ENCODE measurements around the gene RPAP3. TPM values are rescaled to one million over a fixed set of nuclear protein-coding genes. Genes with fewer than 3 reads are reported as not detected.

The RPAP3 gene
- total RNA-seq, 2 donors from 2014 or later: 6.0 to 6.9 TPM

DNA sequence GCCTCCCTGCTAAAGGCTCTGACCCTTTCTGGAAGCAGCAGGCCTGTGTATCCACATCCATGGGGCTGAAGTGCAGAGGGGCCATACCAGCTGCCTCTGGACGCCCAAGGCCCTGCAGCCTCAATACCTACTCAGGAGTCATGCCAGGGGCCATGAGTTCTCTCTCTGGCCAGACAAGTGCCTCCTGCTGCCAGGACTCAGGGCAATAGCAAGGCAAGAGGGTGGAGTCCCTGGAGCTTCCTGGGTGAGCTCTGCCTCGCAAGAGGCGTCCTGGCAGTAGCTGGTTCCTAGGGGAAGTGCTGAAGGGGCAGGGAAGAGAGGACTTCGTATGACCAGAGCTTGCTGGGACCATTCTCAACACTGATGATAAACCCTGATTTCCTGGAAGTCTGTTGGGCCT, 30.4 kb upstream of the RPAP3 start:
- intact Hi-C loops (cut with DNase I): no loop called here
- H3K4me1 ChIP-seq: peaks cover 27% of the 10 kb centered on the region
- H3K9me3 ChIP-seq: no peaks in the 10 kb centered on the region
- WGBS, 2 donors: 80 to 95% methylated on average over 3 to 4 of the region's 4 CpGs
- H3K27me3 ChIP-seq: no peaks in the 10 kb centered on the region
- peak overlapping the region; percentile 60 to 82 (median 70) for H3K27ac ChIP-seq
- no peaks in the 10 kb centered on the region for H3K36me3 ChIP-seq (replicated peaks in 1 of 2; ENCODE audit: insufficient read depth in 1 of 2, low read depth in 2 of 2)
- ATAC-seq (no peak), DNase-seq (no peak)
- no peak overlapping the region for H3K4me3 ChIP-seq
- TF ChIP-seq, protein P1, sequence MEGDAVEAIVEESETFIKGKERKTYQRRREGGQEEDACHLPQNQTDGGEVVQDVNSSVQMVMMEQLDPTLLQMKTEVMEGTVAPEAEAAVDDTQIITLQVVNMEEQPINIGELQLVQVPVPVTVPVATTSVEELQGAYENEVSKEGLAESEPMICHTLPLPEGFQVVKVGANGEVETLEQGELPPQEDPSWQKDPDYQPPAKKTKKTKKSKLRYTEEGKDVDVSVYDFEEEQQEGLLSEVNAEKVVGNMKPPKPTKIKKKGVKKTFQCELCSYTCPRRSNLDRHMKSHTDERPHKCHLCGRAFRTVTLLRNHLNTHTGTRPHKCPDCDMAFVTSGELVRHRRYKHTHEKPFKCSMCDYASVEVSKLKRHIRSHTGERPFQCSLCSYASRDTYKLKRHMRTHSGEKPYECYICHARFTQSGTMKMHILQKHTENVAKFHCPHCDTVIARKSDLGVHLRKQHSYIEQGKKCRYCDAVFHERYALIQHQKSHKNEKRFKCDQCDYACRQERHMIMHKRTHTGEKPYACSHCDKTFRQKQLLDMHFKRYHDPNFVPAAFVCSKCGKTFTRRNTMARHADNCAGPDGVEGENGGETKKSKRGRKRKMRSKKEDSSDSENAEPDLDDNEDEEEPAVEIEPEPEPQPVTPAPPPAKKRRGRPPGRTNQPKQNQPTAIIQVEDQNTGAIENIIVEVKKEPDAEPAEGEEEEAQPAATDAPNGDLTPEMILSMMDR (IDR thresholded peaks at IDR 0.05): no peak
- no peak for TF ChIP-seq POLR2A (IDR thresholded peaks at IDR 0.05)

DNA sequence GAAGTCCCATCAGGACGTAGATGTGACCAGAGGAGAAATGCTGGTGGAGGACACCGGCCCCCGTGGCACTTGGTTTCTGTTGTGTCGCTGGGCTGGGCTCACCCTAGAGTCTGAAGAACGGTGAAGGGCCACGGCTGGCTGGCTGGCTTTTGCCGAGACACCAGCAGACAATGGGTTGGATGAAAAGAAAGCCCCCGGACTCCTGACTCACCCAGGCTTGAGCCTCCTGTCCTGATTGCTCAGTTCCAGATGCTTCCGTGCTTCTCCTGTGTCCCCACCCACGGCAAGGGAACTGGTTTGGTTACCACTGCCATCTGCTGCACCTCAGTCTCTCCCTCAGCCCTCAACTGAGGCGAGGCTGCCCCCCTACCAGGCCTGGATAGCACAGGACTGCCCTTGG, 29.8 kb upstream of the RPAP3 start:
- Histone ChIP-seq H3K4me3 (no peak overlapping the region), H3K9me3 (no peaks in the 10 kb centered on the region), H3K27me3 (no peaks in the 10 kb centered on the region), H3K36me3 (replicated peaks in 1 of 2; ENCODE audit: insufficient read depth in 1 of 2, low read depth in 2 of 2) (no peaks in the 10 kb centered on the region), H3K4me1 (peaks cover 32% of the 10 kb centered on the region), H3K27ac (peak overlapping the region in 1 of 4 donors; percentile 75)
- TF ChIP-seq, protein P1 (IDR thresholded peaks at IDR 0.05): no peak
- TF ChIP-seq POLR2A (IDR thresholded peaks at IDR 0.05): no peak
- intact Hi-C loops (cut with DNase I): no loop called here
- DNase-seq (no peak), ATAC-seq (no peak)
- 91% methylated on average over 7 to 10 of the region's 11 CpGs for WGBS, 2 donors

DNA sequence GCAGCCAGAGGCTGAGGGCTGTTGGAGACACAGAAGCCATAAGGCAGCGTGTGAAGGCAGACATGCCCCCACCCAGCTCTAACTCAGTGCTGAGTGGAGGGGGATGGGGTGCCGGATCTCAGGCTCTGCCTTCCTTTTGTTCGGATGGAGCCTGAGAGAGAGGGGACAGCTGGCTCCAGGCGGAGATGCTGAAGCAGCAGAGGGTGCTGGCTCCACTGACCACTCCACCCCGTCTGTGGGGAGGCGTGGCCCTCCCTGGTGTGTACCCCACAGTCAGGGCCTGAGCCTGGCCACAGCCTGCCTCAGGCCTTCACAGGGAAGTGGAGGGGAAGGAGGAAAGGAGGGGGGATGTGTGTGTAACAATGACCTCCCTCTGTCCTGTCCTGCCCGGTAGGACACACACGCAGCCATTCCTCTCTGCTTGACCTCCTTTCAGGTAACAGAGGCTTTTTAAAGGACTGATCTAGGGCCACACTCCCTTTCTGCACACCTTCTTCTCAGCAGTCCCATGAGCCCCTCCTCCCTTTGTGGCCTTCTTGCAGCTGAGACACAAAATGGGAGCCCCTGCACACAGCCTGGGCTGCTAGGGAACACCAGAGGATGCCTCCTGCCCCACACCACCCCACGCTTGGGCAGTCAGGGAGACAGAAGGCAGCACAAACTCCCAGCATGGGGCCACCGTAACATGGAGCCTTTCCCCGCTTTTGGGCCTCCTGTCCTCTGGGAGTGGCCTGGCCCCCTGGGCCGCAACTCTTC, 29.1 kb upstream of the RPAP3 start:
- TF ChIP-seq, protein P1 (IDR thresholded peaks at IDR 0.05): no peak
- no peak for TF ChIP-seq POLR2A (IDR thresholded peaks at IDR 0.05)

DNA sequence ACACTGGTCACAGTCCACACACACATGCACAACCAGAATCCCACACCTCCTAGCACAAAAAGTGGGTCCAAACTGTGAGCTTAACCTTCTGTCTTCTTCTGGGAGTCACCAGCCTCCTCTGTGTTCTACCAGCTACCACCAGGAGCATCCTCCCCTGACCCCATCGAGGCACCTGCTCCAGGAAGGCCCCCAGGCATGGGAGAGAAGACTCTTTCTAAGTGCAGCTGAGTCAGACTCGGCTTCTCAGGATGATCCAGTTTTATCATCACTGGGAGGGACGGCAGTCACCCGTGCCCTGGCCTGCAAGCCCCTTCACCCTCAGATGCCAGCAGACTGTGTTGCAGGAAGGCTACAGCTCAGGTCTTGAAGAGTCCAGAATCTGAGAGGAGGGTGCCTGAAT, 27.3 kb upstream of the RPAP3 start:
- WGBS, 2 donors: 68 to 75% methylated on average over 2 to 4 of the region's 4 CpGs
- intact Hi-C loops (cut with DNase I): no loop called here
- ATAC-seq: no peak

More for the DNA sequence above, 29.1 kb upstream of the RPAP3 start:
- intact Hi-C loops (cut with DNase I): no loop called here
- Histone ChIP-seq H3K36me3 (replicated peaks in 1 of 2; ENCODE audit: insufficient read depth in 1 of 2, low read depth in 2 of 2) (no peaks in the 10 kb centered on the region), H3K4me3 (no peak overlapping the region), H3K9me3 (no peaks in the 10 kb centered on the region), H3K4me1 (peaks cover 39% of the 10 kb centered on the region), H3K27me3 (no peaks in the 10 kb centered on the region), H3K27ac (no peak overlapping the region)
- no peak for ATAC-seq
- WGBS, 2 donors: 75 to 90% methylated on average over 11 to 12 of the region's 12 CpGs
- DNase-seq: no peak

More for the DNA sequence above, 27.3 kb upstream of the RPAP3 start:
- Histone ChIP-seq H3K4me3 (no peak overlapping the region), H3K4me1 (peaks cover 45% of the 10 kb centered on the region), H3K27ac (no peak overlapping the region), H3K36me3 (replicated peaks in 1 of 2; ENCODE audit: insufficient read depth in 1 of 2, low read depth in 2 of 2) (no peaks in the 10 kb centered on the region), H3K9me3 (no peaks in the 10 kb centered on the region), H3K27me3 (no peaks in the 10 kb centered on the region)
- TF ChIP-seq, protein P1 (IDR thresholded peaks at IDR 0.05): no peak
- no peak for TF ChIP-seq POLR2A (IDR thresholded peaks at IDR 0.05)
- no peak for DNase-seq

Data from body of pancreas (tissue), 4 donors.